Activated CD4-positive, CD25-positive, alpha-beta regulatory T cell treated with anti-CD3 and anti-CD28 coated beads, Interleukin-2, amount 50 U/mL, for 16 hours (primary cell): ENCODE measurements around the gene ALB.

ENCODE experiments used
- DNase-seq: peaks from one replicate; pipeline ENCODE4 v3.0.0-alpha.2; 2020; ENCODE audit warnings: low read depth, low spot score

ALB gene

DNA sequence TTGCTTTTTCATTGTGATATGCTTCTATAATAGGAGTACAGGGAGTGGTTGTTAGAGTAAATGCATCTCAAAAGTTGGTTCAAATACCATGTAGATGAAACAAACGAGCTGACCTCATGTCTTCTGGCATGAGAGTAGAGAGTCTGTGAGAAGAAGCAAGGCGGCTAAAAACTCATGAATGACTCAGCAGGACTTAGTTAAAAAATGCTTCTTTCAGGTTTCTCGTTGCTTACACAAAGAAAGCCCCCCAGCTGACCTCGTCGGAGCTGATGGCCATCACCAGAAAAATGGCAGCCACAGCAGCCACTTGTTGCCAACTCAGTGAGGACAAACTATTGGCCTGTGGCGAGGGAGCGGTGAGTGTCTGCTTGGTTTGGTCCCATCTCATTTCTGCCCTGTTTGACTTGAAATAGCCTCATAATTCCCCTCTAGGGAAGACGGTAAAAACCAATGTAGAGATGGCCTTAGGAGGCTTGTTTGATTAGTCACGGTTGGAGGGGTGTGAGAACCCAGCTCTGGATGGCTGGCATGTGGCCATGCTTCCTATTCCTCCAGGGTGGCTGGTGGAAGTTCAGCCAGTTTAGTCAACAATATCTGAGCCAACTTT is 46.4 kb downstream of the ALB start:
- DNase-seq = no peak

DNA sequence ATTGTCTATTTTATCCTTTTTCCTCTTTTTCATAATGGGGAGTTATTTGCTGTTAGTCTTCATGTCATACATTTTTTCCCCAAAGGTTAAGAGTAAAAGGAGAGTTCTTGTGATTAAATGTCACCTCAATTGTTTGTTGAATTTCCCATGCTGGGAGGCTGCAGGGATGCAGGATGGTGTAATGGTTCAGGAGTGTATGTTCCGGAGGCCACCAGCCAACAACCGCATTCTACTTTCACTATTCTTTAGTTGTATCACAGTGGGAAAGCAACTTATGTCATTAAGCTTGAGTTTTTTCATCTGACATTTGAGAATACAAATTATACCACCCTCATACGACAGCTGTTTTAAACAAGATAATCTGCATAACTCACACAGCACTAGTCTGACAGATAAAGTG is 47.3 kb downstream of the ALB start:
- DNase-seq = no peak

DNA sequence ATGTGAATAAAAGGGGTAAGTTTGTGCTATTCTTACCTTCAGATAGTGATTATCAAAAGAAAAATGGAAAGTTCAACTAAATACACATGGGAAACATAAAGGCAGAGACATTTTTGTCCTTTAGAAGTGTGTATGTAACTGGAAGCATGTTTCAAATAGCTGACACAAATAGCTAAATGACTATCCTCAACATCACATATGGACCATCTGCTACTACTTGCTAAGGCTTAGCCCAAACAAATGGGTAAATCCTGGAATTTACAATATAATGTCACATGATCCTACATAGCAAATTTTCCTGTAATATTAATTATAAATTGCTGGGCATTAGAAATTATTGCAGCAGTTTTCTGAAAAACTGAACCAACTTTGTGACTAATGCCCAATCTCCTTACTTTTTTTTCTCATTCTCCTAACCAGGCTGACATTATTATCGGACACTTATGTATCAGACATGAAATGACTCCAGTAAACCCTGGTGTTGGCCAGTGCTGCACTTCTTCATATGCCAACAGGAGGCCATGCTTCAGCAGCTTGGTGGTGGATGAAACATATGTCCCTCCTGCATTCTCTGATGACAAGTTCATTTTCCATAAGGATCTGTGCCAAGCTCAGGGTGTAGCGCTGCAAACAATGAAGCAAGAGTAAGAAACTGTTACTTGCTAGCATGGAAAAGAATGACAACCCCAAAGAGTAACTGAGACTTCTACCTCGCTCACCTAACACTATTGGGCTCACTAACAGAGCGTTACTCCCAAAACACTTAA is 48.1 kb downstream of the ALB start:
- no peak for DNase-seq

DNA sequence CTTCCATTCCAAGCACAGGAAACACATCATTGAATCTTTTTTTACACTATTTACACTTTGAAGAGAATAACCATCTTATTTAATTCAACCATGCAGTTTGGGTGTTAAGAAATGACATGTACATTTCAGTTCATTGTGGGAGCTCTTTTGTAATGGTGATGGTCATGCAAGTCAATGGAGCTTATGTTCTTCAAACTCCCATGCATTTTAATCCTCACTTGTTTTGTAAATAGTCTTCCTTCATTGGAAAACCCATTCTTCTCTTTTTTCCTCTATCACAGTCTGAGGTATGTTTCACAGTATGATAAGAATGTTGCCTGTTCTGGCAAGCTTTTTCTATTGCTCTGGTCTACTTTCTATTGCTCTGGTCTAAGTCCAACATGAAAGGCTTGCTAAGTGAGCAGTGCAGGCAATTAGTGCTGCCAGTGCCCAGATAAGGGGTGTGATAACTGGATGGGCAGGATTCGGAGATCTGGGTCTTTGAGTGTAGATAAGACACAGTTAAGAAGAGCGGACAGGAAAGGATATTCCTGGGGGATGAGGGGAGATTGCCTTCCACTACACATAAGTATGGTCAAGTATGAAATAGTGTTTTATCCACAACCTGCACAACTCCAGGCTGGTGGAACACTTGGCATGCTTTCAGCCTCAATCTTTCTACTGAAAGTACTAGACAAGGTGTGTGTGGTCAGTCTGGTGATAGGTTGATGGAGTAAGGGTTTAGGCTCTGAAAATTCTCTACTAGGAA is 49.0 kb downstream of the ALB start:
- no peak for DNase-seq

DNA sequence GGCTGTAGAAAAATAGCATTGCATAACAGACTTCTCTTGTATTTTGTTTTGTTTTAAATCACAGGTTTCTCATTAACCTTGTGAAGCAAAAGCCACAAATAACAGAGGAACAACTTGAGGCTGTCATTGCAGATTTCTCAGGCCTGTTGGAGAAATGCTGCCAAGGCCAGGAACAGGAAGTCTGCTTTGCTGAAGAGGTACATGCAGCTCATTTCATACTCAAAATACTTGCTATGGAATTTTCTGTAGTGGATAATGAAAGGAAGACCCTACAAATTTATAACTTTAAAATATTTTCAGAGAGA is 49.6 kb downstream of the ALB start:
- DNase-seq = no peak

DNA sequence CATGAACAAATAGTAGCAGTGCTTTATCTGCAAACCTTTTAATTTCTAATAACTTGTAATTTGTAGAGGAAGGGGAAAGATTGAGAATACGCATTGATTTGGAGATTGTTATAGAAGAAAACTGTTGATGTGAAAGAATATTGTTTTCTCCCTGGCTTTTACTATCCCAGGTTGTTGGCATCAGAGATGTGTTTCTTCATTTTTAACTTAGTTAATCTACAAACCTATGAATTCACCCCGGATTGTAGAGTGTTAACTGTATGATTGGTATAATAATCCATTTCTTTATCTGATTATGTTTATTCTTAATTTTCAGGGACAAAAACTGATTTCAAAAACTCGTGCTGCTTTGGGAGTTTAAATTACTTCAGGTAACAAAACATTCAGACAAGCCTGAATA is 50.8 kb downstream of the ALB start:
- no peak for DNase-seq

DNA sequence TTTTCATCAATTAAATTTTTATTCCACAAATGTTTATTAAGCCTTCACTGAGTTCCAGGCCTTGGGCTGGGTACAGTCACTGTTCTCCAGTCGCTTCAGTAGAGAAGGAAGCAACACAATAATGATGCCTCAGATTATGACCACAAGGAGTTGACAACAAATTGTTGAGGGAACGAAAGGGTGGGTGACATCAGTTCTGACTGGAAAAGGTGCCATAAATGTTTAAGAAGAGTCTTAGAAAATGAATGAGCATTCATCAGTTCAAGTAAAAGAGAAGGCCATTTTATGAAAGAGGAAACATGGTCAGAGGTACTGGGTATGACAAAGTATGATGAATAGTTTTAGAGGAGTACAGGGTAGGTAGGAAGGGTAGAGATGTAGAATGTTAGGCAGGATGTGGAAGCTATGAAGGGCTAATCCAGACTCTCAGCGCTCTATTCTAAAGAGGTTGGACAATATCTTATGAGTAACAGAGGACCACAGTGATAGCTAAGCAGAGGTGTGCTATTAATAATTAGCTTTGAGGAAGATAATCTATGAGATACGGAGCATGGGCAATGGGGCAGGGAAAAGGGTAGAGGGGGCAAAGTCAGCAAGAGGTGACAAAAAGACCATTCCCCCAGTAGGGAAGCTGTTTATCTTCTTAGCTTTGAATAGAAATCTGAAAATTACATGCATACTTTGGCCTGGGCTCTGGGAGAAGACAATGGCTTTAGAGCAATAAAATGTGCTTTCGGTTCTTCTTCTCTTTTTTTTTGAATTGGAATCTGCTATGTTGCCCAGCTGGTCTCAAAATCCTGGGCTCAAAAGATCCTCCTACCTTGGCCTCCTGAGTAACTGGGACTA is 52.3 kb downstream of the ALB start:
- DNase-seq = no peak

DNA sequence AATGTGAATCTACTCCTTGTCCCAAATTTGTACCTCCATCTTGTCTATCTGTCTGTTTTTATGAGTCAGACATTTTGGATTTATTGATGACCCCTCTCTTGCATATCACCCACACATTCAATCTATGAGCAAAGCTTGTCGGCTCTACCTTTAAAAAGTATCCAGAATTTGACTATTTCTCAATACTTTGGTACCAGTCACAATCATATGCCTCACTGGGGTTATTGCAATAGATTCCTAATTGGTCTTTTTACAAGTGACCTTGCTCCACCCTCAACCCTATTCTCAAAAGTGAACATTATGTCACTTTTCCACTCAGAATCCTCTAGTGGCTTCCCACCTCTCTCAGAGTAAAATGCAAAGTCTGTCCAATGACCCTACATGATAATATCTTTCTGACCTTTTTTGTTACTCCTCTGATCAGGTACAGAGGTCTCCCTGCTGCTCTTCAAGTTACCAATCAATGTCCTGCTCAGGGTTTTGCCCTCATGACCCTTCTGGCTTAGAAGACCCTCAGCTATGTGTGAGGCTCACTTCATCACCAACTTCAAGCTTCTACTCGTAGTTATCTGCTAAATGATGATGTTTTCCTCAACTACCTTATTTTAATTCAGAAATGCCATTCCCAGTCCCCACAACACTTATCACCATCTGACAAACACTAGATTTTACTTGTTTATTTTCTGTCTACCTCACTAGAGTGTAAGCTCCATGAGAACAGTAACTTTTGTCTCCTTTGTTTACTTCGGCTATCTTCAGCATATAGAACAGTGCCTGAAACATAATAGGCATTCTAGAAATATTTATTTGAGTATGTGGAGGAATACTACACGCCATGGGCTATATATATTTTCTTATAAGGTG is 54.3 kb downstream of the ALB start:
- no peak for DNase-seq

DNA sequence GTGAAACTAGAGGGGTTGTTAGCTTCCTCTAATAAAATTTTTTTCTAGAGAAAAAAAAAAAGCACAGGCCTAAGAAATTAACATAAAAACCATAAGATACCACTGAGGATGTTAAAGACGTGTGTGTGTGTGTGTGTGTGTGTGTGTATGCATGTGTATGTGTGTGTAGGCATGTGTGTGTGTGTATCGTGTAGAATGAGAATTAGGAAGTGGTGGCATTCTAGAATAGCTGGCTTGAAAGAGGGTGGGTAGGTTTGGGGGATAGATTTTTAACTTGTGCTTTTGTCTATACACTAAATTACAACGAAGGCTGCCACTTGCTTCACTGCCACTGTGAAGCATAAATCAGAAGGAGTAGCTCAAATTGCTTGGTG is 54.9 kb downstream of the ALB start:
- no peak for DNase-seq

DNA sequence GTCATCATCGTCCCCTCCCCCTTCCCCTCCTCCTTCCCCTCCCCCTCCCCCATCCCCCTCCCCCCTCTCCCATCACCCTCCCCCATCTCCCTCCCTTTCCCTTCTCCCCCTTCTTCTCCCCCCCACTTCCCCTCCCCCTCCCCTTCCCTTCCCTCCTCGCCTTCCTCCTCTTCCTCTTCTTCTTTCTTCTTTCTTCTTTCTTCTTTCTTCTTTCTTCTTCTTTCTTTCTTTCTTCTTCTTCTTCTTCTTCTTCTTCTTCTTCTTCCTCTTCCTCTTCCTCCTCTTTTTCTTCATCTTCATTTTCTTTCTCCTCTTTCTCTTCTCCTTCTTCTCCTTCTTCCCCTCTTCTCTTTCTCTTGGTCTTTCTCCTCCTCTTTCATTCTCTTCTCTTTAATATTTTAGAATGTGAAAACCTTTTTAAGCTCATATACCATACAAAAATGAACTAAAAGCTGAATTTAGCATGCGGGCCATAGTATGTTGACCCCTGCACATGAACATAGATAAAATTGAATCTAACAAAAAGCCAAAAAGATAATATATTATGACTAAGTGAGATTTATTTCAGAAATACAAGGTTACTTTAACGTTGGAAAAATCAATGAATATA is 56.9 kb downstream of the ALB start:
- no peak for DNase-seq

DNA sequence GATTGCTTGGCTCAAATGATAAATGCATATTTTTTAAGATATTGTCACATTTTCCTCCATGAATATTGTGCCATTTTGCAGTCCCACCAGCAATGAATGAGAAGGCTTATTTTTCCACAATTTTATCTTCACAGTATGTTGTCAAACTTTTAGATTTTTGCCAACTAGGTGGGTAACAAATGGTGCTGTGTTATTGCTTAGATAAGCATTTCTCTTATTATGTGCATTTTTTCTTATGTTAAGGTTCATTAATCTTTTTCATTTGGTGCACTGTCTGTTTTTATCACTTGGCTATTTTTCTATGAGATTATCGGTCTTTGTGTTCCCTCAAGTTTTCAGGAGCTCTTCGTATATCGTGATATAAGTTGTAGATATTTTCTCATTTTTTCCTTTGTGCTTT is 64.1 kb downstream of the ALB start:
- no peak for DNase-seq

DNA sequence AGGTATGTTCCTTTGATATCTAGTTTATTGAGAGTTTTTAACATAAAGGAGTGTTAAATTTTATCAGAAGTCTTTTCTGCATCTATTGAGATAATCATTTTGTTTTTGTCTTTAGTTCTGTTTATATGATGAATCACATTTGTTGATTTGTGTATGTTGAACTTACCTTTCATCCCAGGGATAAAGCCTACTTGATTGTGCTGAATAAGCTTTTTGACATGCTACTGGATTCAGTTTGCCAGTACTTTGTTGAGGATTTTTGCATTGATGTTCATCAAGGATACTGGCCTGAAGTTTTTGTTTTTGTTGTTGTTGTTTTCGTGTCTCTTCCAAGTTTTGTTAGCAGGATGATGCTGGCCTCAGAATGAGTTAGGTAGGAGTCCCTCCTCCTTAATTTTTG is 66.6 kb downstream of the ALB start:
- DNase-seq = no peak
